ENCODE results near the gene STXBP5. TPM values are rescaled to one million over a fixed set of nuclear protein-coding genes. Genes with fewer than 3 reads are reported as not detected.

The STXBP5 gene
- total and polyA plus RNA-seq, 2 of the 13 experiments (the other 11 are each of a cell fraction or from before 2014, with no cell fraction given), result 8.8 to 19.4 TPM

GRCh38 chr6:147202516-147203310 lies 1.5 kb upstream of the STXBP5 start (continued):
- TF ChIP-seq ZNF468 (CRISPR knock-in tag; IDR thresholded peaks at IDR 0.05) (no peak), GFI1 (CRISPR knock-in tag; IDR thresholded peaks at IDR 0.05; ENCODE audit: borderline replicate concordance) (peak; percentile 6; the same call in 1 of the 2 replicates), MIER3 (CRISPR knock-in tag; IDR thresholded peaks at IDR 0.05; ENCODE audit: borderline replicate concordance) (no peak; the same call in 1 of the 2 replicates), ZNF431 (CRISPR knock-in tag; IDR thresholded peaks at IDR 0.05; ENCODE audit: borderline replicate concordance, low read depth) (0 out of 2 replicates have a peak, but pooled peaks have one; percentile 48), PBX3 (CRISPR knock-in tag; IDR thresholded peaks at IDR 0.05; ENCODE audit: borderline replicate concordance) (no peak), NFKB2 (CRISPR knock-in tag; IDR thresholded peaks at IDR 0.05; ENCODE audit: borderline replicate concordance) (peak; percentile 66; the same call in 1 of the 2 replicates), BHLHE40 (IDR thresholded peaks at IDR 0.05; ENCODE audit: low read length) (no peak), PAX8 (CRISPR knock-in tag; IDR thresholded peaks at IDR 0.05; ENCODE audit: borderline replicate concordance) (no peak), TEAD3 (CRISPR knock-in tag; optimal IDR thresholded peaks at IDR 0.05; ENCODE audit: borderline replicate concordance) (no peak), MXD3 (CRISPR knock-in tag; IDR thresholded peaks at IDR 0.05) (0 out of 2 replicates have a peak, but pooled peaks have one; percentile 14), ZNF343 (CRISPR knock-in tag; IDR thresholded peaks at IDR 0.05) (no peak), CAMTA2 (CRISPR knock-in tag; IDR thresholded peaks at IDR 0.05; ENCODE audit: borderline replicate concordance) (peak; percentile 58; the same call in 1 of the 2 replicates), ZNF138 (CRISPR knock-in tag; IDR thresholded peaks at IDR 0.05; ENCODE audit: low read depth) (no peak), ZKSCAN8 (CRISPR knock-in tag; IDR thresholded peaks at IDR 0.05; ENCODE audit: borderline replicate concordance) (no peak), ZNF883 (CRISPR knock-in tag; IDR thresholded peaks at IDR 0.05; ENCODE audit: not compliant biosample characterization) (no peak), SMC3 (IDR thresholded peaks at IDR 0.05; ENCODE audit: low read length) (no peak), IKZF5 (CRISPR knock-in tag; IDR thresholded peaks at IDR 0.05) (no peak; the same call in none of the 2 replicates), ZBTB49 (CRISPR knock-in tag; IDR thresholded peaks at IDR 0.05; ENCODE audit: borderline replicate concordance) (no peak), ZNF619 (CRISPR knock-in tag; IDR thresholded peaks at IDR 0.05) (no peak; the same call in 1 of the 2 replicates), HOXD1 (CRISPR knock-in tag; IDR thresholded peaks at IDR 0.05) (no peak), ETV5 (CRISPR knock-in tag; IDR thresholded peaks at IDR 0.05; ENCODE audit: borderline replicate concordance) (no peak)
- TF ChIP-seq, protein P1, sequence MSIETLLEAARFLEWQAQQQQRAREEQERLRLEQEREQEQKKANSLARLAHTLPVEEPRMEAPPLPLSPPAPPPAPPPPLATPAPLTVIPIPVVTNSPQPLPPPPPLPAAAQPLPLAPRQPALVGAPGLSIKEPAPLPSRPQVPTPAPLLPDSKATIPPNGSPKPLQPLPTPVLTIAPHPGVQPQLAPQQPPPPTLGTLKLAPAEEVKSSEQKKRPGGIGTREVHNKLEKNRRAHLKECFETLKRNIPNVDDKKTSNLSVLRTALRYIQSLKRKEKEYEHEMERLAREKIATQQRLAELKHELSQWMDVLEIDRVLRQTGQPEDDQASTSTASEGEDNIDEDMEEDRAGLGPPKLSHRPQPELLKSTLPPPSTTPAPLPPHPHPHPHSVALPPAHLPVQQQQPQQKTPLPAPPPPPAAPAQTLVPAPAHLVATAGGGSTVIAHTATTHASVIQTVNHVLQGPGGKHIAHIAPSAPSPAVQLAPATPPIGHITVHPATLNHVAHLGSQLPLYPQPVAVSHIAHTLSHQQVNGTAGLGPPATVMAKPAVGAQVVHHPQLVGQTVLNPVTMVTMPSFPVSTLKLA (IDR thresholded peaks at IDR 0.05), result no peak
